ENCODE results near the gene DOCK4. TPM values are rescaled to one million over a fixed set of nuclear protein-coding genes. Genes with fewer than 3 reads are reported as not detected.

The DOCK4 gene
- total and polyA plus RNA-seq, 2 of the 8 experiments (the other 6 are each of a cell fraction or from before 2014, with no cell fraction given), result 5.1 to 23.6 TPM

- FAIRE-seq, result no peak
- no peak overlapping the region for H2AFZ ChIP-seq (ENCODE audit: low read length)
- POLR2A ChIA-PET (ENCODE audit: partially characterized antibody), result interaction anchor here (0.6 kb wide), 1 partner anchor 144 kb away, joined by 3 read pairs; no protein-coding TSS in a partner anchor
- no peak for DNase-seq (ENCODE audit: low read depth in 1 of 2, low spot score in 2 of 2)
- CTCF ChIA-PET (ENCODE audit: partially characterized antibody), result interaction anchor here (0.7 to 2.1 kb wide), 5 partner anchors 14 to 302 kb away, joined by 3 to 9 read pairs (median 3); no protein-coding TSS in a partner anchor
- no peaks in the 10 kb centered on the region for H3K4me1 ChIP-seq (replicated peaks in 1 of 4; ENCODE audit: control insufficient read depth in 3 of 4, insufficient read depth in 4 of 4, low read length in 3 of 4)
- no peak overlapping the region for H2BK5ac ChIP-seq (ENCODE audit: low read depth, low read length)
- H3K23ac ChIP-seq (ENCODE audit: insufficient read length), result no peak overlapping the region
- 88% methylated on average over 5 of the region's 5 CpGs; no CpG with 5 or more reads in 1 of the 2 experiments for WGBS, 2 experiments (ENCODE audit: extremely low coverage in 1 of 2, insufficient coverage in 1 of 2, insufficient read length in 1 of 2, insufficient replicate concordance in 2 of 2, low coverage in 1 of 2, low lambda C conversion rate in 2 of 2, missing lambda C conversion rate in 1 of 2)
- H3K56ac ChIP-seq (replicated peaks; ENCODE audit: insufficient read length, low read depth, low read length), result no peak overlapping the region
- no peaks in the 10 kb centered on the region for H3K9me3 ChIP-seq (ENCODE audit: insufficient read depth in 2 of 2, low read depth in 1 of 2, low read length in 1 of 2)
- no peak overlapping the region for H3K4me2 ChIP-seq (ENCODE audit: insufficient read depth in 1 of 2, low read depth in 2 of 2, low read length in 2 of 2)
- H3K9ac ChIP-seq (replicated peaks in 1 of 4; ENCODE audit: extremely low read depth in 1 of 4, low read depth in 3 of 4, low read length in 3 of 4), result no peak overlapping the region
- no peak overlapping the region; the same call in 1 of the 2 replicates for H2AK5ac ChIP-seq (ENCODE audit: low read depth, low read length)
- H3K27ac ChIP-seq (ENCODE audit: low read depth, low read length), result no peak overlapping the region
- H2BK20ac ChIP-seq (ENCODE audit: low read length), result no peak overlapping the region
- no peak overlapping the region for H3K18ac ChIP-seq (ENCODE audit: extremely low read depth, low read length)
- peaks cover 0 to 1% of the 10 kb centered on the region in 2 experiments; a peak in 1 of 4 replicates for H3K79me2 ChIP-seq (ENCODE audit: control insufficient read depth in 1 of 2, insufficient read depth in 2 of 2, low read length in 2 of 2)
- H4K20me1 ChIP-seq (replicated peaks in 1 of 2; ENCODE audit: control insufficient read depth in 1 of 2, insufficient read depth in 2 of 2, low read length in 2 of 2), result peaks cover 0 to 1% of the 10 kb centered on the region in 2 experiments
- H2BK120ac ChIP-seq (replicated peaks; ENCODE audit: low read depth, low read length), result no peak overlapping the region
- H4K8ac ChIP-seq (ENCODE audit: extremely low read depth, insufficient read depth, low read length), result no peak overlapping the region
- no peak overlapping the region for H4K91ac ChIP-seq (replicated peaks; ENCODE audit: insufficient read length, low read length)
- no peak overlapping the region for H3K14ac ChIP-seq (ENCODE audit: insufficient read length)
- H3K4me3 ChIP-seq (ENCODE audit: extremely low read depth in 1 of 4, insufficient read depth in 2 of 4, low read depth in 3 of 4, low read length in 4 of 4), result no peak overlapping the region
- no peak overlapping the region for H4K5ac ChIP-seq (ENCODE audit: insufficient read length, low read depth, low read length)
- H3K4ac ChIP-seq (replicated peaks; ENCODE audit: insufficient read length, low read depth, low read length), result no peak overlapping the region
- no peaks in the 10 kb centered on the region for H3K23me2 ChIP-seq (ENCODE audit: low read depth, low read length)
- H2BK12ac ChIP-seq (ENCODE audit: low read depth, low read length), result no peak overlapping the region
- no peaks in the 10 kb centered on the region for H3K27me3 ChIP-seq (replicated peaks in 1 of 4; ENCODE audit: control insufficient read depth in 3 of 4, extremely low read depth in 1 of 4, insufficient read depth in 3 of 4, low read length in 3 of 4)
- no peaks in the 10 kb centered on the region for H3K36me3 ChIP-seq (ENCODE audit: control insufficient read depth in 2 of 4, insufficient read depth in 4 of 4, low read length in 3 of 4)
- no peaks in the 10 kb centered on the region for H3K79me1 ChIP-seq (ENCODE audit: low read depth, low read length)
- no peak overlapping the region for H2BK15ac ChIP-seq (ENCODE audit: low read length)
- TF ChIP-seq BACH1 (IDR thresholded peaks at IDR 0.05; ENCODE audit: low read length) (no peak), PHF8 (conservative IDR thresholded peaks at IDR 0.05; ENCODE audit: low read depth, low read length) (no peak), RAD21 (IDR thresholded peaks at IDR 0.05 in 1 of 2, conservative IDR thresholded peaks at IDR 0.05 in 1 of 2; ENCODE audit: low read depth in 2 of 2, low read length in 2 of 2) (no peak), SIX5 (IDR thresholded peaks at IDR 0.05; ENCODE audit: low read depth, low read length) (no peak)
Observed at GRCh38 chr7:112064627-112065385, 141.4 kb downstream of the DOCK4 start.

Measured in H1 (cell line).